LHCN-M2 (cell line): ENCODE results near the gene NDUFAF7. TPM values are rescaled to one million over a fixed set of nuclear protein-coding genes. Genes with fewer than 3 reads are reported as not detected.
A peak's percentile ranks its signal among the peaks of the same experiment; 100 is the strongest.
"Not testable (repeated sequence)": the region's sequence is repeated elsewhere in the genome, so short reads cannot be mapped to it uniquely, and the experiment has no call there.

Experiments used
- DNase-seq: peaks from one replicate; pipeline ENCODE4 v3.0.0-alpha.2; 2012; ENCODE audit warnings: low read depth
- total RNA-seq: library from RNA; depleted of rRNA; stranded (reverse); fragments of >200 nt; gene quantifications from 2 replicates; pipeline ENCODE4 v1.2.3, GENCODE V29; 2014

NDUFAF7 gene
- total RNA-seq, 1 experiment from 2014 or later = 11.8 TPM

DNA sequence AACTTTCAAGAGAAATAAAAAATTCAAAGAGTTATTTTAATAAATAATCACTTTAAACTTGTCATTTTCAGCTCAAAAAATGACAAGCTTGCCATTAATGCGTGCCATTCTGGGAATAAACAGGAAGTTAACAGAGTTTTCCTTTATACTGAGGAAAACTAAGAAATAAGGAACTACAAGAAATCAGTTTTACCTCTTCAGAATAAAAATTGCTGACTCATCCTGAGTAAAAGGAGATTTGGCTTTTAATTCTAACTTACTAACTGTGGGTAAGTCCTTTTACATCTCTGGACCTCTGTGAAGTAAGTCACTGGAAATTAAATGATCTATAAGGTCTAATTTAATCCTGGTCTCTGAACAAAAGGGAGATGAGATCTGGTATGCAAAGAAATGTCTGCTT lies 16.2 kb upstream of the NDUFAF7 start:
- no peak for DNase-seq

GRCh38 chr2:37219046-37219445 lies 12.4 kb upstream of the NDUFAF7 start:
- no peak for DNase-seq

DNA sequence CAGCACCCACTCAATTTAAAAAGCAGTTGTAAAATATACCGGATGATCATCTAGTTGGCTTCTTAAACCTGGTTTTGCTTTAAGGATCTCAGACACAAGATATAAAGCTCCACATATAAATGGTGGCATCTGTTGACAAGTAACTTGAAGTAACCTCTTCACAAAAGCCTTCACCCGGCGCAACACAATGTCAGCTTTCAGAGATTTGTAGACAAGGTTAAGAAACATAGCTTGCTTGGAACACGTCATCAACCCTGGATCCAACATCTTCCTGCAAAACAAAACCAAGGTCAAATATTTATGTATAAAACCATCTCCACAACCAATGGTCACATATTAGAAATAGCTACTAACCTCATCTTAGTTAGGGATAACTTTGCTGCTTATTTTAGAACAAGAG lies 8.3 kb upstream of the NDUFAF7 start:
- no peak for DNase-seq

DNA sequence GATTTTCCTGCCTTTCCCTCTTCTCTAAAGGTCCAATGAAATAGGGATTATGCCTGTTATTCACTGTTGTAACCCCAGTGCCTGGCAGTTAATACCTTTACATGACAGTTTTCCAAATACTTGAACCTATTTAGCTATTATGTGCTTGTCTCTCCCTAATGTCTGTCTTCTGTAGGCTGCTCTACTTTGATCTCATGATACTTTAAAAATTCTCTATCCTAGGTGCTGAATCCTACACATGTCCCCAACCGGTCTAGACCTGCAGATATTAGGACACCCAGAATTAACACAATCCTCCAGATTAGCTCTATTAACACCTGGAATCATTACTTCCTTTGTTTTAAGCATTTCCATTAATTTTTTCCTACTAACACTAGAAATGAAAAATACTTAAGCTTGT lies 7.4 kb upstream of the NDUFAF7 start:
- no peak for DNase-seq

DNA sequence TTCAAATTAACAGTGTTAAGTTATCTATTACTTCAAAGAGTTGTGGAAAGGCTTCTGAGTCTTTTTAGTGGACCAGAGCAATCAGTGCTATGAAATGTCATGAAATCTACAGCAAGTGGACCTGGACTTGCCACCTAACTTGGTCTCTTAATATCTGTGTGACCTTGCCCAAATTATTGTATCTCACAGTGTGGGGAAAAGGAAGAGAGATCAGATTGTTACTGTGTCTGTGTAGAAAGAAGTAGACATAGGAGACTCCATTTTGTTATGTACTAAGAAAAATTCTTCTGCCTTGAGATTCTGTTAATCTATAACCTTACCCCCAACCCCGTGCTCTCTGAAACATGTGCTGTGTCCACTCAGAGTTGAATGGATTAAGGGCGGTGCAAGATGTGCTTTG lies 6.3 kb upstream of the NDUFAF7 start:
- DNase-seq = not testable (repeated sequence)

DNA sequence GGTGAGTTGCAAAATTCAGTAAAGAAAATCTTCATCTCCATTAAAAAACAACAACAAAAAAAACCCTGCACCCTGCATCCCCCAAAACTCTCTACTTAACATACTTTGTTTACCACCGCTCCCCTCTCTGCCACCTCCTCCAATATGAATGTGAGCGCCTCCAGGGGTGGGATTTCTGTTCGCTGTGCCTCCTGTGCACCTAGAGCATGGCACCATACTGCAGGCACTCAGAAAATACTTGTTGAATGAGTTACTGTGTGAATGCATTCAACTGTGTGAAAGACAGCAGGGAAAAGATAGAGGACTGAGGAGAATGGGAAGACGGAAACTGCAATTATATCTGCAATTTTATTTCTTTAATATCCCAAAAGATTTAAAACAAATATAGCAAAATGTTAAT lies 4.6 kb upstream of the NDUFAF7 start:
- no peak for DNase-seq

DNA sequence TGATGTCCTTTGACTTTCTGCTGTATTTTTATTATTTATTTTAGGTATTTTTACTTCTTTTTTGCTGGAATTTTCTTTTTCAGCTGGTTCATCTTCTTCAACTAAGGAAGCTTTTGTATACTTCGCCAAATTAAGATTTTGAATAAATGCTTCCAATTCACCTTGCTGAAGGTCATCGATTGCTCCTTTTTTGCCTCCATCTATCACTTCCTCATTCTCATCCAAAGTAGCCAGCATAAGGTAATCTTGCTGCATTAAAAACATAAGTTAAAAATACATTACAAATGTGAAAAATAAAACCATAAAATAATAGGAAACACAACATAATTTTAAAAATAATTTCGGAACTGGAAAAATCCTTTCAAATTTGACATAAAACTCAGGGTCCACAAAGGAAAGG lies 2.7 kb upstream of the NDUFAF7 start:
- DNase-seq = no peak

- DNase-seq = peak; percentile 9
Observed at GRCh38 chr2:37230581-37230980, 877 bp upstream of the NDUFAF7 start.

- DNase-seq = peak; percentile 5
Observed at GRCh38 chr2:37232131-37232933, 874 bp downstream of the NDUFAF7 start.

GRCh38 chr2:37243435-37243834 lies 12.0 kb downstream of the NDUFAF7 start:
- DNase-seq = no peak

GRCh38 chr2:37244017-37244416 lies 12.6 kb downstream of the NDUFAF7 start:
- no peak for DNase-seq

GRCh38 chr2:37244755-37245154 lies 13.3 kb downstream of the NDUFAF7 start:
- no peak for DNase-seq

GRCh38 chr2:37246205-37246604 lies 14.7 kb downstream of the NDUFAF7 start:
- DNase-seq = no peak

- DNase-seq = no peak
Observed at GRCh38 chr2:37250869-37251740, 19.6 kb downstream of the NDUFAF7 start.

GRCh38 chr2:37262522-37262921 lies 31.1 kb downstream of the NDUFAF7 start:
- no peak for DNase-seq

DNA sequence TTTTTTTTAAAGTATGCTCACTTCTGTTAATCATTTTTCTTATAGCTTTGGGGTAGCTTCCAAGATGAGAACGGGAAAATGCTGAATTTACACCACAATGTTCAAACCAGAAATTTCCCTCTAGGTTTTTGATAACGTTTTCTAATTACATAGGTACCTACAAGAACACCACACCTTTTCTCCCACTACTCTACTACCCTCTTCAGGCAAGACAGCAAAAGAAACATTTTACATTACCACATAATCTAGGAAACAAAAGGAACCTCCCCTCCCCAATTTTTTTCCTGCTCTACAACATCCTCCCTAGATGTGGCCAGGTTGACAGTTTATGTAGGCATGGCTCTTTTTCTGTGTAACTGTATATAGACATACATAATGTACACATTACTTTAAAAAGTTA lies 32.4 kb downstream of the NDUFAF7 start:
- no peak for DNase-seq

- peak; percentile 2 for DNase-seq
Observed at GRCh38 chr2:37267685-37268084, 36.2 kb downstream of the NDUFAF7 start.

DNA sequence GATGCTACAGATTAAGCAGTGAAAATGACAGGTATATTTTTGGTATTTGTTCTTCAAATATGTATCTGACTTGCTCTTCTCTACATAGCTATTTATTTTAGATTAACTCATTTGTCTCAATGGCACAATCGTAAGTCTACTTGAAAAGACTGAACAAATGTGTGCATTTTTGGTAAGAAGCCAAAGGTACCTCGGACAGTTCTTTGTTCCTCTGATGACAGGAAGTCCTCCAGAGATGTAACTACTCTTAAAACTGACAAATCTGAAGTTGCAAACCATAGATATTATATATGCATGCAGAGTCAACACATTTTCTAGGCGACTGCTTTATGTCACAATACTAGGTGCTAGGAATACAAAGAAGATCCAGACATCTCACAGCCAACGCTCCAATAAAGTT lies 36.7 kb downstream of the NDUFAF7 start:
- DNase-seq = no peak

DNA sequence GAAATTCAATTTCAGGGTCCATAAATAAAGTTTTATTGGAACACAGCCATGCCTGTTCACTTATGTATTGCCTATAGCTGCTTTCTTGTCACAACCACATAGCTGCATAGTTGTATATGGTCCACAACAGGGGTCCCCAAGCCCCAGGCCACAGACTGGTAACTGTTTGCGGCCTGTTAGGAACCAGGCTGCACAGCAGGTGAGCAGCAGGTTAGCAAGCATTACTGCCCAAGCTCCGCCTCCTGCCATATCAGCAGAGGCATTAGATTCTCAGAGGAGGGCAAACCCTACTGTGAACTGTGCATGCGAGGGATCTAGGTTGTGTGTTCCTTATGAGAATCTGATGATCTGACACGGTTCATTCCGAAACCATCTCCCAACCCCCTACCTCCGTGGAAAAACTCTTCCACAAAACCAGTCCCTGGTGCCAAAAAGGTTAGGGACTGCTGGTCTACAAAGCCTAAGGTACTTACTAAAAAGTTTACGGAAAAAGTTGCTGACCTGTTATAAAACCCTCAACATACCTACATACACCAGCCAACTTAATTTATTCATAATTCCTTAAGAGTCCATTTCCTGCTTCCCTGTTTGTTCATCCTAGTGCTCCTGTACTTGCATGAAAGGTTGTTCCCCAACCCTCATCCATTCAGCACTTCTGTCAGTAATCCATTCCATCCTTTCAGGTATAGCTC lies 40.1 kb downstream of the NDUFAF7 start:
- no peak for DNase-seq

DNA sequence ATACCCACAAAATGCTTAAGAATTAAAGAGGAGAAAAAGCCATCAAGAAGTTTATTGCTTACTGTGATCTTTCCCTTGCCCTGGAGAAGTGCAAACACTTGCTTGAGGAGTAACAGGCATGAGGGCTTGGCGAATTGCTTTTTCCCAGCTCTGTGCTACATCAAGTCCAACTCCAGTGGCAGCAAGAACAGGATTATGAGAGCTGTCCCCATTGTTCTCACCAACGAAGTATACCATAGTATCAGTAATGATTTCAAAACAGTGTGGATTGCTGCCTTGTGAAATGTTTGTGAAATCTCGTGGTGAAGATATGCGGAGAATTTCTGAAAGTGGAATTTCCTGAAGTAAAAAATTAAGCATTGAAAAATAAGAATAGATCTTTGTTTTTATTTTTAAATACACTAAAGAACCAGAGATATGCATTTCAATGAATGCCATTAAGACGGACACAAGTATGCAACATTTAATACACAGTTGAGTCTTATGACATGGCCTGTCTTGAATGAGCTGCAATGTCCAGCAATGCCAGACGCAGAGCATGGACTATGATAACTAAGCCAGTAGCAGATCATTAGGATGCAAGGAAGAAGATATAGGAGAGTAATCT lies 43.0 kb downstream of the NDUFAF7 start:
- DNase-seq = no peak

DNA sequence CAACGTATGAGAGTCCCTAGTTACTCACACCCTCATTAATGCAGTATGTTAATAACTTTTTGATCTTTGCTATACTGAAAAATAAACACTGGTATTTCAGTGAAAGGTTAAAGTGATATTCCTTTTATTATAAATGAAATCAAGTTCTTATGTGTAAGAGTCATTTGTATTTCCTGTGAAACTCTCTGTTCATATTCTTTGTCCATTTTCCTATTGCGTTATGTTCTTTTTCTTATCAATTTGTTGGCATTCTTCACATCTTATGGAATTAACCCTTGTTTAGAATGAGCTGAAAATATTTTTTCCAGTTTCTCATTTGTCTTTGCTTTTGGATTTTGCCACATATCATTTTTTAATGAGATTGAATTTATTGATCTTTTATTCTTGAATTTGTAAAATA lies 44.8 kb downstream of the NDUFAF7 start:
- DNase-seq = no peak

GRCh38 chr2:37281916-37282315 lies 50.5 kb downstream of the NDUFAF7 start:
- no peak for DNase-seq
